Spinal cord (tissue), 10 donors: ENCODE data around the gene NBDY. TPM values are rescaled to one million over a fixed set of nuclear protein-coding genes. Genes with fewer than 3 reads are reported as not detected.
A peak's percentile ranks its signal among the peaks of the same experiment; 100 is the strongest.
"Not testable (repeated sequence)": the region's sequence is repeated elsewhere in the genome, so short reads cannot be mapped to it uniquely, and the experiment has no call there.

Experiments
- DNase-seq, 6 donors: peaks; one replicate each; pipeline versions ENCODE4 v3.0.0 to v3.0.0-alpha.2; 2013 to 2015; ENCODE audit warnings: low spot score in 6 of 6, low read depth in 4 of 6
- H3K27ac ChIP-seq: one replicate; pipeline ENCODE4 v1.5.1; 2013; ENCODE audit warnings: low read depth, low read length, control low read depth
- H3K27me3 ChIP-seq: one replicate; pipeline ENCODE4 v1.6.1; 2013; ENCODE audit warnings: low read length; ENCODE audit not compliant: control insufficient read depth, insufficient read depth
- H3K36me3 ChIP-seq: one replicate; pipeline ENCODE4 v1.6.1; 2013; ENCODE audit warnings: low read length; ENCODE audit not compliant: control insufficient read depth, insufficient read depth
- H3K4me1 ChIP-seq: one replicate; pipeline ENCODE4 v1.6.1; 2013; ENCODE audit warnings: low read length; ENCODE audit not compliant: control insufficient read depth, insufficient read depth
- H3K4me3 ChIP-seq: one replicate; pipeline ENCODE4 v1.5.1; 2013; ENCODE audit warnings: low read depth, low read length, control low read depth
- H3K9me3 ChIP-seq: one replicate; pipeline ENCODE4 v1.6.1; 2013; ENCODE audit warnings: low read length; ENCODE audit not compliant: control insufficient read depth, insufficient read depth
- WGBS: methylation state at CpG from one replicate; pipeline ENCODE4 v1.1.5; 2013; ENCODE audit warnings: missing lambda C conversion rate; ENCODE audit not compliant: insufficient coverage; 5-methylcytosine and 5-hydroxymethylcytosine counted together
- long read RNA-seq, 4 donors: transcript quantifications; one replicate each; lab custom pipeline, GENCODE V29; 2026
- polyA plus RNA-seq, 2 donors: library from polyadenylated mRNA; unstranded; fragments of 120-200 nt; gene quantifications; one replicate each; pipeline ENCODE4 v1.2.1, GENCODE V29; 2013; ENCODE audit not compliant: insufficient read length in 2 of 2
- total RNA-seq, 2 donors: library from RNA; depleted of rRNA in 1 of 2; stranded (reverse); fragments of 120-200 nt in 1 of 2; fragments of >200 nt in 1 of 2; gene quantifications; one replicate each; pipeline versions ENCODE4 v1.2.3 to v1.2.4, GENCODE V29; 2013 to 2014
- donor health status: healthy.

The NBDY gene, protein sequence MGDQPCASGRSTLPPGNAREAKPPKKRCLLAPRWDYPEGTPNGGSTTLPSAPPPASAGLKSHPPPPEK
- total RNA-seq (10 to 100 TPM; 13.2 to 17.2 TPM), polyA plus RNA-seq (100 to 1,000 TPM; 107 to 109 TPM)
- long read RNA-seq, donor 1, transcript NBDY-201 (3 exons, 1,529 nt): major isoform, 69 of 72 reads
- long read RNA-seq, donor 1, partial matches to known transcripts: 0 of 72 reads
- long read RNA-seq, donor 1, other reads (novel, unspliced or antisense): 0 of 72 reads
- long read RNA-seq, donor 2, transcript NBDY-201 (3 exons, 1,529 nt): major isoform, 27 of 27 reads
- long read RNA-seq, donor 2, partial matches to known transcripts: 0 of 27 reads
- long read RNA-seq, donor 2, other reads (novel, unspliced or antisense): 0 of 27 reads
- long read RNA-seq, donor 3, transcript NBDY-201 (3 exons, 1,529 nt): major isoform, 32 of 38 reads
- long read RNA-seq, donor 3, partial matches to known transcripts: 6 of 38 reads
- long read RNA-seq, donor 3, other reads (novel, unspliced or antisense): 0 of 38 reads
- long read RNA-seq, donor 4, transcript NBDY-201 (3 exons, 1,529 nt): major isoform, 64 of 65 reads
- long read RNA-seq, donor 4, partial matches to known transcripts: 0 of 65 reads
- long read RNA-seq, donor 4, other reads (novel, unspliced or antisense): 0 of 65 reads

DNA sequence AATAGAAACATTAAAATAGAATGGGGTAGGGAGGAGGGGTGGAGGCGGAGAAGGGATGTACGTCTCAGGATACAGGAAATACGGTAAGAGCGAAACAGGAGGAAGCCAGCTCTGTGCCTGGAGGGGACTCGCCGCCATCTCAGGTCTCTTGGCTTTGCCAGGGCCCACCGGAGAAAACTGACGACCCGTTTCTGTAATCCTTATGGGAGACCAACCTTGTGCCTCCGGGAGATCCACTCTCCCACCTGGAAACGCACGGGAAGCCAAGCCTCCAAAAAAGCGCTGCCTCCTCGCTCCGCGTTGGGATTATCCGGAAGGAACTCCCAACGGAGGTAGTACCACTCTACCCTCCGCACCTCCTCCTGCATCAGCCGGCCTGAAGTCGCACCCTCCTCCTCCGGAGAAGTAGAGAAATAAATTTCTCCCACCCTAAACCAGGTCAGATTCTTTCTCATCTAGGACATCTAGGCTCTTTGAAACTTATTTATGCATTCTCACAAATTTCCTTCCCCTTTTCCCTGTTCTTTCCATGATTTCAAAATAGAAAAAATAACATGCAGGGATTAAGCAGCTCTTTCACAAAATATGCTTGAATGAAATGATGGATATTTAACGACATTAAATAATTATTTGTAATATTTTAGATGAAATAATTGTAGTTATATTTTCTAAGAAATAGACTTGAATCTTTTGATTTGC lies at the start of gene NBDY:
NBDY (plus strand) TSS at position 92 of the 699 bp plus-strand sequence; CDS start at position 203, 111 bp downstream.
- DNase-seq: peak in 5 of 6 donors; percentile 21 to 86 (median 49)
- Histone ChIP-seq H3K4me3 (peak within 1 kb of the TSS; percentile 53), H3K4me1 (no peaks in the 10 kb centered on the region), H3K27ac (peak within 1 kb of the TSS; percentile 70), H3K9me3 (no peaks in the 10 kb centered on the region), H3K36me3 (no peaks in the 10 kb centered on the region), H3K27me3 (peaks cover 14% of the 10 kb centered on the region)
- 11% methylated on average over 20 of the region's 23 CpGs for WGBS

DNA sequence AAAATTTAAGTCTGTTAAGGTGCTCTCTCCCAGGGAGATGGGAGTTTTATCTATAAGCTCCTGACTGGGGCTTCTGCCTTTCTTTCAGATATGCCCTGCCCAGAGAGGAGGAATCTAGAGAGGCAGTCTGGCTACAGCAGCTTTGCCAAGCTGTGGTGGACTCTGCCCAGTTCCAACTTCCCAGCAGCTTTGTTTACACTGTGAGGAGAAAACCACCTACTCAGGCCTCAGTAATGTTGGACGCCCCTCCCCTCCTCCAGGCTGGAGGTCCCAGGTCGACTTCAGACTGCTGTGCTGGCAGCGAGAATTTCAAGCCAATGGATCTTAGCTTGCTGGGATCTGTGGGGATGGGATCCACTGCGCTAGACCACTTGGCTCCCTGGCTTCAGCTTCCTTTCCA lies 24.5 kb upstream of the NBDY start:
- not testable (repeated sequence) for DNase-seq, H3K4me3 ChIP-seq, H3K4me1 ChIP-seq

DNA sequence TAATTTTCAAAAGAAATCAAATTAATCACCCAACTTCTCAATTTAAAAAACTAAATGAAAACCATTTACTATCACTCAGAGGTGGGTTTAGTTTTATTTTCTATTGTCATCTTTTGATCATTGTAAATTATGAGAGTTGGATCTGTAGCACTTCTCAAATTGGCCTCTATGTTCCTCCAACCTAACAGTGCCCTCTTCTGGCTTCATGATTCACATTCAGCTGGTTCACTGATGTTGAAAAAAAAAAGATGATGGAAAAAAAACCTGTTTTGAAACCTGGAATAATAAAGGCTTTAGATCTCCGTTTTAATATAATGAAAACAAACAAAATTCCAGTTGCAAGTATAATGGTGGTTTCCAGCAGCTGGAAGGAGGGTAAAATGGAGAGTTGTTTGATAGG lies 2.4 kb upstream of the NBDY start:
- H3K4me3 ChIP-seq: no peak overlapping the region
- no peaks in the 10 kb centered on the region for H3K9me3 ChIP-seq
- no CpG with 5 or more reads among the region's 1 CpG for WGBS
- H3K27me3 ChIP-seq: peaks cover 16% of the 10 kb centered on the region
- no peaks in the 10 kb centered on the region for H3K36me3 ChIP-seq
- no peaks in the 10 kb centered on the region for H3K4me1 ChIP-seq
- peak in 2 of 6 donors; percentile 69 to 79 for DNase-seq
- H3K27ac ChIP-seq: no peak overlapping the region

More for the DNA sequence above, 24.5 kb upstream of the NBDY start:
- not testable (repeated sequence) for H3K27me3 ChIP-seq, H3K9me3 ChIP-seq, H3K36me3 ChIP-seq, H3K27ac ChIP-seq
- 47% methylated on average over 3 of the region's 4 CpGs for WGBS

DNA sequence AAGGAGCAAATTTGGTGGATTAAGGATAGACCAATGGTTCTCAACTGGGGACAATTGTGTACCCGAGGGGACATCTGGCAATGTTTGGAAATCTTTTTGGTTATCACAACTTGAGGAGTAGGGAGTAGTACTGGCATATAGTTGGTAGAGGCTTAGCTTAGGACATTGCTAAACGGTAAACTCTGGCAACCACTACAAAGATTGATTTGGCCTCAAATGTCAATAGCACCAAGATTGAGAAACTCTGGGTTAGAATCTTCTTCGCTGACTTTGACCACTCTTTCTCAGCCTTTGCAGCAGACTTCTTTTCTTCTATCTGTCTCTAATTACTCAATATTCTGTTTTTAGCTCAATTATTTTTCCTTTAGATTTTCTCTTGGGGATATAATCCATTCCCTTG lies 1.5 kb upstream of the NBDY start:
- H3K36me3 ChIP-seq: no peaks in the 10 kb centered on the region
- no peak overlapping the region for H3K4me3 ChIP-seq
- no peak for DNase-seq
- 100% methylated on average over 1 of the region's 3 CpGs for WGBS
- H3K27me3 ChIP-seq: peaks cover 16% of the 10 kb centered on the region
- no peaks in the 10 kb centered on the region for H3K4me1 ChIP-seq
- no peaks in the 10 kb centered on the region for H3K9me3 ChIP-seq
- H3K27ac ChIP-seq: no peak overlapping the region

DNA sequence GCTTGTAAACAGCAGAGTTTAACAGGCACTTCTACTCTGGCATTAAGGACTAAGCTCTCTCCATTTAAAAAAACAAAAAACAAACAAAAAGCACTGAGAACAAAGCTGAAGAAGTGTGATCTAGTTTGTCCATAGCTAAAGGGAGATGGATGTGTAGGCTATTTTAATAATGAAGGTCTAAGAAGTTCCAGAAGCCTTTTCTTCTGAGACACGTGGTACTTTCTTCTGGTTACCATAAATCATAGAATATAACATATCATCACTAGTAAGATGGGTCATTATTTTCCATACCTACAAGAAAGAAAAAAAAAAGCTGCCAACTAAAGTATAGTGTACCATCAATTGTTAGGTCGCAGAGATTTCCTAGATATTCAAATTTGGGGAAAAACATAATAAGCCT lies 722 bp upstream of the NBDY start:
- no peaks in the 10 kb centered on the region for H3K9me3 ChIP-seq
- H3K4me1 ChIP-seq: no peaks in the 10 kb centered on the region
- H3K27me3 ChIP-seq: peaks cover 16% of the 10 kb centered on the region
- peak in 2 of 6 donors; percentile 22 to 39 for DNase-seq
- WGBS: no CpG with 5 or more reads among the region's 2 CpGs
- H3K36me3 ChIP-seq: no peaks in the 10 kb centered on the region
- no peak overlapping the region for H3K27ac ChIP-seq
- H3K4me3 ChIP-seq: no peak overlapping the region

DNA sequence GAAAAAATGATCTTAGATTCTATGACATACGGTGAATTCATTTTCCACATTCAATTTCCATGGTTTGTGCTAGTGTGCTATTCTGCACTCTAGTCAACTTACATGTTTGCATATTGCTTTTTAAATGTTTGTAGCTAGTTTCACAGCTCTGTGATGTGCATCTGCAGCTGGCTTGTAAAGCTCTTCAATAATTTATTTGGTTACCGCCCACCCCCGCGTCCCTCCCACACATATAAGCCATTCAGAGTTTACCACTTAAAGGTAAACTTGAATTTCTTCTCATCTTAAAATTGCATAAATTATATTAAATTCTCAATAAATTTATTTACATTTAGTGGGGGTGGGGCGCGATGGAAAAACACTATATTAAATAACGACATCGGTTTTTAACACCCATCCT lies 291 bp upstream of the NBDY start:
- Histone ChIP-seq H3K27ac (peak overlapping the region; percentile 40), H3K4me3 (peak overlapping the region; percentile 53), H3K36me3 (no peaks in the 10 kb centered on the region), H3K4me1 (no peaks in the 10 kb centered on the region), H3K9me3 (no peaks in the 10 kb centered on the region), H3K27me3 (peaks cover 16% of the 10 kb centered on the region)
- WGBS: no CpG with 5 or more reads among the region's 8 CpGs
- DNase-seq: peak in 2 of 6 donors; percentile 56 to 78

DNA sequence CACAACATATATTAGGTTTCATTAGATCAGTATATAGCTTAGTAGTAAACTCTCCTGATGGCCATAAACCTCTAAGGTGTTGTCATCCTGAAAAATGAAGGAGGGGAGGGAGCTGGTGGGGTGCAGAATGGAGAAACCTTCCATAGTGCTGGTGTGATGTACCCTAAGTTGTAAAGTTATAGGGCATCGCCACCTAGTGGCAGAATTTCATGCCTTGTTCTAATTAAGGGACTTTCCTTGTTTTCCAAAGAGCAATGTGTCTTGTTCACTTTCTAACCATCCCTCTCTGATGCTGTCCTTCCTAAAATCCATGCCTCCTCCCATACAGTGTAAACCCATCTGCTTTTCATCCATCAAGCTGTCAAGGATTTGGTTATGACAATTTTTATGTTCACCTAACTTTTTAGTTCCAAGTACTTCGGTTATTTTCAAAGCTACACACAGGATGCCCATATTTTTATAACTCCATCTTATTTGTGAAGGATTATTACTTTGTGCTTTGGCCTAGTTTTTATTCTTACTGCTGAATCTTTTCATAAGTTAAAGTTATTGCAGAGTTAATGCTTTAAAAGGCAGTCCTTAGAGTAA lies 4.5 kb downstream of the NBDY start:
- no CpG with 5 or more reads among the region's 2 CpGs for WGBS
- Histone ChIP-seq H3K27ac (no peak overlapping the region), H3K36me3 (peaks cover 3% of the 10 kb centered on the region), H3K27me3 (peaks cover 15% of the 10 kb centered on the region), H3K4me1 (no peaks in the 10 kb centered on the region), H3K9me3 (no peaks in the 10 kb centered on the region), H3K4me3 (no peak overlapping the region)
- DNase-seq: peak in 2 of 6 donors; percentile 74 to 84

DNA sequence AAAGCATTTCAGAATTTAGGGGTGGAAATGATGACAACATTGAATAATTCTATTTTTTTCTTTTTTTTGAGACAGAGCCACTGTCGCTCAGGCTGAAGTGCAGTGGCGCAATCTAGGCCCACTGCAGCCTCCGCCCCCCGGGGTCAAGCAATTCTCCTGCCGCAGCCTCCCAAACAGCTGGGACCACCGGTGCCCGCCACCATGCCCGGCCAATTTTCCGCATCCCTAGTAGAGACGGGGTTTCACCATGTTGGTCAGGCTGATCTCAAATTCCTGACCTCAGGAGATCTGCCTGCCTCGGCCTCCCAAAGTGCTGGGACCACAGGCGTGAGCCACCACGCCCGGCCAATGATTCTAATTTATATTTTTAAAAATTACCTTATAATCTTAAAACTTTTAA lies 7.2 kb downstream of the NBDY start:
- no peak for DNase-seq
- Histone ChIP-seq H3K27me3 (peaks cover 9% of the 10 kb centered on the region), H3K4me3 (no peak overlapping the region), H3K36me3 (peaks cover 3% of the 10 kb centered on the region), H3K4me1 (no peaks in the 10 kb centered on the region), H3K27ac (no peak overlapping the region), H3K9me3 (no peaks in the 10 kb centered on the region)
- WGBS: 94% methylated on average over 8 of the region's 14 CpGs

DNA sequence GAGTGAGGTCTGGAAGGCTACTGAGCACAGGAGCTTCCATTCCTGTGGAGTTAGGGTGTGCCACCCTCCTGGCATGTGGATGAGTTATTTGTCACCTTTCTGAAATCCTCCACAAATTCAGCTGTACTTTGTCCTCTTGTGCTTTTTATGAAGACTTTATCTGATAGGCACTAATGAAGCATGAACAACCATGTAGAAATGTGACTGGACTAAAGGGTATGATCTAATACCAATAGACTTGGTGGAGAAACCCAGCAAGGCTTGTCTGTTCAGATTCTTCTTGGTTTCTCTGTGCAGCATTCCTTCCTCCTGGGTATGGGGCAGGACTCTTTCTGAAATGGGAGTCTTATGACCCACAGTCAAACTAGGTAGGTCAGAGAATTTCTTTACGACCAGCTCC lies 9.6 kb downstream of the NBDY start:
- Histone ChIP-seq H3K4me3 (no peak overlapping the region), H3K4me1 (no peaks in the 10 kb centered on the region), H3K27me3 (peaks cover 9% of the 10 kb centered on the region), H3K36me3 (peaks cover 3% of the 10 kb centered on the region), H3K9me3 (peaks cover 2% of the 10 kb centered on the region), H3K27ac (no peak overlapping the region)
- DNase-seq: no peak
- WGBS: no CpG with 5 or more reads among the region's 1 CpG
